HG02623 (cell line): Measurements from ENCODE around the gene PHETA1.
"Not testable (repeated sequence)": the region's sequence is repeated elsewhere in the genome, so short reads cannot be mapped to it uniquely, and the experiment has no call there.

Experiments
- ATAC-seq: cut with Tn5 transposase; IDR thresholded peaks from one replicate; pipeline ENCODE4 v1.9.1; 2021; ENCODE audit warnings: moderate library complexity; ENCODE audit not compliant: unreplicated experiment

Gene PHETA1

GRCh38 chr12:111377440-111377839 lies 8.5 kb upstream of the PHETA1 start:
- ATAC-seq: no peak

- ATAC-seq: not testable (repeated sequence)
These were observed 4.3 kb upstream of the PHETA1 start for GRCh38 chr12:111373231-111373630.

DNA sequence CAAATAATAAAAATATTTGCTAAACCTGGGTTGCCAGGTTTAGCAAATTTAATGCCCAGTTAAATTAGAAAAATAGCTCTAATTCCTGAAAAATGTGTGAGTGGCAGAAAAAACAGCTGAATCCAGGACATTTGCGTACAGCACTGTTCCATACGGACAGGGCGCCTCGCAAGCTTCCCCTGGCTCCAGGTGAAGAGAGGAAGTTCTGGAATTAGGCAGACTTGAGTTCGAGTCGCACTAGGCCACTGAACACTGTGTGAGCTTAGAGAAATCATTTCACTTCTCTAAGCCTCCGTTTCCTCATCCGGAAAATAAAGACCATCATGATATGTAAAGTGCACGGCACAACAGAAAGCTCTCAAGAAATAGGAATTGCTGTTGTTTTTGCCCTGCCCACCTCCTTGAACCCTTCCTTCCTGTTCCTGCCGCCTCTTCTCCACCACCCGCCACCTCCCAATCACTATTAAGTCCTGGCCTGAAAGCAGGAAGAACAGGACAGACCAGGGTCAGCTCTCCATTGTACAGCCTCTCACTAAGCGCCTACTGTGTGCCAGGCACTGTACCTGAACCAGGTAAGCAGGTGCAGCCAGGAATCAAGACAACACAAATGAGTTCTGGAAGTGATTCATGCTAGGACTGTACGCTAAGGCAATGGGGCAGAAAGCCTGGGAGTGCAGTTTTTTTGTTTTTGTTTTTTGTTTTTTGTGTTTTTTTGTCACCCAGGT lies 763 bp upstream of the PHETA1 start:
- ATAC-seq: no peak

DNA sequence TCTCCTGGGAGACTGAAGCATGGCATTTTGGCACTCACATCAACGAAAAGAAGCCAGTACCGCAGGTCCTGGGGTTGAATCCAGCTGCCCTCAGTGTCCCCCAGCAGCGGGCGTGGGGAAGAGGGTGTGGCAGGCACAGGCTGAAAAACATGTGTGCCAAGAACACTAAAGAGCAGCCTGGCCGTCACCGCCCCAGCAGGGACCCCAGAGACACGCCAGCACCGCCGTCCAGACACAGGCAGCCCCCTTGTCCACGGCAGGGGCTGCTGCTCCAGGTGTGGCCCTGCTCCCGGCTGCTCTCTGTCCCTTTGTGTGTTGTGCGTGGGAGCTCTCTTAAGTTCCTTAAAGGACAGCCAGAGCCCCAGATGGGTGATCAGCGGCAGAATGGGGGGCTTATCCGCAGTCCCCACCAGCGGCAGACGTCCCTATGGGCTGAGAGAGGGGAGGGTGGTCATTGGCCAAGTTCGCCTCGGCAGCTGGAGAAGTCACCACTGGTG lies 556 bp downstream of the PHETA1 start:
- ATAC-seq: no peak

DNA sequence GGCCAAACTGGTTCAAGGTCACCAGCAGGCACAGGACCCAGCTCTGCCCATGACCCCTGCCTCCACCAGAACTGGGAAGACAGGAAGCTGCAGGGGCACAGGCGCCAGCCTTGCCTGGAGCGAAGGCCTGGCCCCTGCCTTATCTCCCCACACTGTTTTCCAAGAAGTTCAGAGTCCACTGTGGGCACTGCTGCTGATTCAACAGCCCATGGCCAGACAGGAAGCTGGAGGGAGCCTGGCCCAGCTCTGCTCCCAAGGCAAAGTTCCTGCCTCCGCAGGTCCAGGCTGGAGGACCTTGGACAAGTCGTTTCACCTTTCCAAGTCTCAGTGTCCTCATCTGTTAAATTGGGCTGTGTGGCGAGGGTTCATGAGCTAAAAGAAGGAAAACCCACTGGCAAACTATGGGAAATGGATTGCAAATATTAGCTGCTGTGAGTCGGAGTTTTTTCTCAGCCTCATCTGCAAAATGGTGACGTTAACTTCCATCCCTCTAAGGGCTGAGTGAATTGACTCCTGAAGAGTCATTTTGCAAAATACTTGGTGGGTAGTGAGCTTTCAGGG lies 1.2 kb downstream of the PHETA1 start:
- no peak for ATAC-seq

- no peak for ATAC-seq
These were observed 2.3 kb downstream of the PHETA1 start for GRCh38 chr12:111366583-111366982.

DNA sequence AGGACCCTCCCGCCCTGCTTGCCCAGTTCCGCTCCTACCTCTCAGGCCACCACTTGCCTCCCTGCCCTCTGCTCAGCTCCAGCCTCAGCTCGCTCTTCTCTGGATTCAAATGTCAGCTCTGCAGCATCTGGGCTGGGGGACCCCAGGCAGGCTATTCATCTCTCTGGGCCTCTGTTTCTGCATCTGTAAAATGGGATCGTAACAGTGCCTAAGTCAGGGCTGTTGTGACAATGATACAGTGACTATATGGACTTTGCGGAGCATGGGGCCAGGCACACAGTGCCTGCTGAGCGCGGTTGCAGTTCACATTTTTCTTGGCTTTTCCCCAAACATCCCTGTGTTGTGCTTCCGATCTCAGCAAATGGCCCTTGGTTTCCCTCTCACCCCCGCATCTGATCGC lies 2.8 kb downstream of the PHETA1 start:
- ATAC-seq: no peak

- no peak for ATAC-seq
These were observed 5.3 kb downstream of the PHETA1 start for GRCh38 chr12:111363578-111363977.

GRCh38 chr12:111362687-111363475 lies 6.0 kb downstream of the PHETA1 start:
- no peak for ATAC-seq

GRCh38 chr12:111361717-111362576 lies 6.9 kb downstream of the PHETA1 start:
- ATAC-seq: no peak

DNA sequence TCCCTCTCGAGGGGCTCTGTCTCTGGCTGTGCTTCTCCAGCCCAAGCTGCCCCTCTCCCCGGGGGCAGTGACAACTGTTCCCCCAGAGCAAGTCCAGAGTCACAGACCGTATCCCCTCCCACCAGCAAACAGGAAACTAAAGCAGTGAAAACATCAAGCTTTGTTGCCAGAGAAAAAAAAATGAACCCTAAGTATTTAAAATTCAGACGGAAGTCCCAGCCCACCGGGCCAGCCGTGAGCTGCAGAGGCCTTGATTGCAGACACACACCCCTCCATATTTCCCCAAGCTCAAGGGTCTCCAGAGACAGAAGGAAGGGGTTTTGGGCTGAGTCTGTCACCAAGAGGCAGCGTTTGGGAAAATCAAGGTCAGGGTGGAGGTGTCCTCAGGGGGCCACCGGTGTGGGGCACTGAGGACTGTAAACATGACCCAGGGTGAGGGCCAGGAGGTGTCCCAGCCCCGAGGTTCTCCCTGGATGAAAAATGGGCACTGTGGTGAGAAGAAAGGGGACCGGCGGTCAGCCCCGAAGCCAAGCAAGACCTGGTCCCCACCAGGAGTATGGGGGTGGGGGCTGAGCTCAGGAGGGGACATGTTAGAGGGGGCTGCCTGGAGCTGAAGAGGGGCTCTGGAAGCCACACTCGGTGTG lies 7.7 kb downstream of the PHETA1 start:
- no peak for ATAC-seq

GRCh38 chr12:111360325-111360930 lies 8.5 kb downstream of the PHETA1 start:
- no peak for ATAC-seq

DNA sequence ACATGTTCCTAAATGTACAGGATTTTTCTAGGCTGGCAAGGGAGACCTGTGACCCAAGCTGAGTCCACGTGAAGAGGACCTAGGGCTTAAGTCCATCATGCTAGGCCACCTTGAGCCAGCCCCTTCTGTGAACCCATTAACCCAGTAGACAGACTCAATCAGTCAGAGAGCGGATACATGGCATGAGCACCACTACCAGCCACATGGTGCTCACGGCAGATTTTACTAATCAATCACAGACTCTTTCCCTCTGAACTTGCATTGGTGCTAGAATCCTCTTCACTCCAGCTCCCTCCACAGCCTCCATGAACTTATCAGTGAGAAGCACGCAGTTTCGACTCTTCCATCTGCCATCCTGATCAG lies 9.0 kb downstream of the PHETA1 start:
- ATAC-seq: no peak

DNA sequence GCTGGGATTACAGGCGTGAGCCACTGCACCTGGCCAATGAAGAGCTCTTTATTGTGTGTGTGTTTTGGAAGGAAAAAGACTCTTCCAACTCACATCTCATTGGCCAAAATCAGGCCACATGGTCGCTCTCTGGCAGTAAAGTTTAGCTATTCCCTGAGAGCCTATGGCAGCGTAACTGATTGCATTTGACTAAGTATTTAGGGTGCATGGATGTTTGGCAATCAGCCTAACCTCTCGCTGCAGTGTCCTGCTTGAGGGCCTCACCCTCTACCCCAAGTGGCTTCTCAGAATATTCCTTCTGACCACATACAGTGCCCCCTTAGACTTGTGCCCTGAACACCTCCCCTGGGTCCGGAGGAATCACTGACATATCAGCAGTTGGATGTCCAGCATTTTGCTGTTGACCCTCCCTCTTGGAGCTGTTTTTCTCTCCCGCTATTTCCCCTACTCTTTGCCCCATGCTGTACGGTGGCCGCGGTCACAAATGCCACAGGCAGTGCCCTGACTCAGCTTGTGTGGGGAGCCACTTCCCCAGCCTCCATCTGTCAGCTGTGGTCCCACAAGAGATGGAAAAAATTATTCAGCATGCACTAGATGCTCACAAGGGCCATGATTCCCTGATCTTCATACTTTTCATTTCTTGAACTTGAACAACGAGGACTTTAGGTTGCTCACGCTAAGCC lies 9.5 kb downstream of the PHETA1 start:
- ATAC-seq: no peak

DNA sequence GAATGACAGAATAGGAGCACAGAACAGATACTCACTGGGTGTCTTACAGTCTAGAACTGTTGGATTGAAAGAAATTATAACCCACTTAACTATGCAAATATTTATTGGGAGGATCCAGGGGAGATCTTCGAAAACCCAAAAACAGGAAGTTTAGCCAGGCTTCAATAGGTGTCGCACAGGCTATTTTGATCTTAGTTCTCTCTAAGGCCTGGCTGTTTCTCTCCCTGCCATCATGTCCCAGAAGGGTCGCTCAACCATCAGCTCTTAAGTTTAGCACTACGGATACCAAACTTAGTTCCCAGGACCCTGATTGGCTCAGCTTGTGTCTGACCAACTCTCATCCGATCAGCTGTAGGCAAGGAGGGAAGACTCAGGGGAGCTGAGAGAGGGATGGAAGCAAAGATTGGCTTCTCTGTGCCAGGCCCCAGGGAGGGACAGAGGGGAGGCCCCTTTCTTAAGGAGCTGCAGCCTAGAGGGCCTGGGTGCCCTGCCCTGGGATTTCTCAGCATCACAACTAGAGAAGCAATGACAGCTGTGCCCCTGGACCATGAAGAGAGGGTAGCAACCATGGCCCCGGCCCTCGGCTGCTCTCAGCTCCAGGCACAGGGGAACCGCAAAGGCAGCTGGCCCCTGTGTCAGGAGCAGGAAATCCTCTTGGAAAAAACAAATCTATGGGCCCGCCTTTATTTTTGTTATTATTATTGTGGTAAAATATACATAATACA lies 13.5 kb downstream of the PHETA1 start:
- ATAC-seq: no peak

DNA sequence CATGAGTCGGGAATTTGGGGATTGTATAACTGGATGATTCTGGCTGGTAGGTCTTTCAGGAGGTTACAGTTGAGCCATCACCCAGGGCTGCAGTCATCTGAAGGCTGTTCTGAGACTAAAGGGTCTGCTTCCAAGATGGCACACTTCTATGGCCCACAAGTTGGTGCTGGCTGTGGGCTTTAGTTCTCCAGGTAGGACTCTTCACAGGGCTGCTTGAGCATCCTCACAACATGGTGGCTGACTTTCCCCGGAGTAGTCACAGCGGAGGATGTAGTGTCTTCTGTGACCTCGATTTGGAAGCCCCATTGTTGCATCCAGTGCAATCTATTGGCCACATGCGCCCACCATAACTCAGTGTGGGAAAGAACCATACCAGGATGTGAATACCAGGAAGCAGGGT lies 14.4 kb downstream of the PHETA1 start:
- no peak for ATAC-seq

GRCh38 chr12:111353603-111354295 lies 15.1 kb downstream of the PHETA1 start:
- no peak for ATAC-seq

DNA sequence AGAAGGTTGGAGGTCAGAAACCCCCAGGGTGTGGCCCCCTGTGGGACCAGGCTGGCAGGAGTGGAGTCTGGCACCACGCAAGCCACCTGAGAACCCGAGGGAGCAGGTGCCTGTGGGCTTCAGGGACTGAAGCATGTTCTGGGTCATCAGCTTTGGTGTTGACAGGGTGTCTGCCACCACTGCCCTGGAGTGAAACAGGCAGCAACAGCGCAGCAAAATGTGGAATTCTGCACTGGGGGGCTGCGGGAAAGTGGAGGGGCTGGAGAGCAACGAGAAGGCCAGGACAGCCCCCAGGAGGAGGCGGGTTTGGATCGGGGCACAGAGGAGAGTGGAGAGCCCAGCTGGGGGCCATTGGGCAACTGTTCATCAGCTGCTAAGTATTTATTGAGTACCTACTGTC lies 15.9 kb downstream of the PHETA1 start:
- ATAC-seq: no peak
